ENCODE data around the gene WWOX.

Gene WWOX

DNA sequence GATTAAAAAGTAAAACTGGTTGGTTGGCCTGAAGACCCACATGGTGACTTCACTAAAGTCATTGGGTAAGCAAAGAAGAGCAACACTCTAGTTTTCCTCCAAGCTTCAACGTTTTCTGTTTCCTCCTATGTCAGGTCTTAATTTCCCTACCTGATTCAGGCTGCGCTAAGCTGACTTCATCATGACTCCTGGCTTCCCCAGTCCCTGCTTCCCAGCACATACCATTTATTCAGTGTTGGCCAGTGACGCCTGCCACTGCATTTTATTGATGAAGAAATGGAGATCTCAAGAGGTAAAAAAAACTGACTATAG lies 645.3 kb downstream of the WWOX start (continued):
- no peak for TF ChIP-seq ZC3H10 (CRISPR knock-in tag; IDR thresholded peaks at IDR 0.05)
- no peak for TF ChIP-seq SNAI2 (CRISPR knock-in tag; IDR thresholded peaks at IDR 0.05)
- no peak for TF ChIP-seq GLIS3 (CRISPR knock-in tag; IDR thresholded peaks at IDR 0.05)
- no peak for TF ChIP-seq CSDC2 (CRISPR knock-in tag; IDR thresholded peaks at IDR 0.05)
- no peak for TF ChIP-seq ISL1 (CRISPR knock-in tag; IDR thresholded peaks at IDR 0.05)
- TF ChIP-seq ARNTL (CRISPR knock-in tag; IDR thresholded peaks at IDR 0.05; ENCODE audit: borderline replicate concordance, low read depth) = no peak
- no peak for TF ChIP-seq ESRRG (CRISPR knock-in tag; IDR thresholded peaks at IDR 0.05)
- TF ChIP-seq PPARA (CRISPR knock-in tag; IDR thresholded peaks at IDR 0.05; ENCODE audit: borderline replicate concordance) = no peak
- TF ChIP-seq, protein P1, sequence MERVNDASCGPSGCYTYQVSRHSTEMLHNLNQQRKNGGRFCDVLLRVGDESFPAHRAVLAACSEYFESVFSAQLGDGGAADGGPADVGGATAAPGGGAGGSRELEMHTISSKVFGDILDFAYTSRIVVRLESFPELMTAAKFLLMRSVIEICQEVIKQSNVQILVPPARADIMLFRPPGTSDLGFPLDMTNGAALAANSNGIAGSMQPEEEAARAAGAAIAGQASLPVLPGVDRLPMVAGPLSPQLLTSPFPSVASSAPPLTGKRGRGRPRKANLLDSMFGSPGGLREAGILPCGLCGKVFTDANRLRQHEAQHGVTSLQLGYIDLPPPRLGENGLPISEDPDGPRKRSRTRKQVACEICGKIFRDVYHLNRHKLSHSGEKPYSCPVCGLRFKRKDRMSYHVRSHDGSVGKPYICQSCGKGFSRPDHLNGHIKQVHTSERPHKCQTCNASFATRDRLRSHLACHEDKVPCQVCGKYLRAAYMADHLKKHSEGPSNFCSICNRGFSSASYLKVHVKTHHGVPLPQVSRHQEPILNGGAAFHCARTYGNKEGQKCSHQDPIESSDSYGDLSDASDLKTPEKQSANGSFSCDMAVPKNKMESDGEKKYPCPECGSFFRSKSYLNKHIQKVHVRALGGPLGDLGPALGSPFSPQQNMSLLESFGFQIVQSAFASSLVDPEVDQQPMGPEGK (CRISPR knock-in tag; IDR thresholded peaks at IDR 0.05; ENCODE audit: borderline replicate concordance) = no peak
- no peak for TF ChIP-seq ZNF8 (CRISPR knock-in tag; IDR thresholded peaks at IDR 0.05)

DNA sequence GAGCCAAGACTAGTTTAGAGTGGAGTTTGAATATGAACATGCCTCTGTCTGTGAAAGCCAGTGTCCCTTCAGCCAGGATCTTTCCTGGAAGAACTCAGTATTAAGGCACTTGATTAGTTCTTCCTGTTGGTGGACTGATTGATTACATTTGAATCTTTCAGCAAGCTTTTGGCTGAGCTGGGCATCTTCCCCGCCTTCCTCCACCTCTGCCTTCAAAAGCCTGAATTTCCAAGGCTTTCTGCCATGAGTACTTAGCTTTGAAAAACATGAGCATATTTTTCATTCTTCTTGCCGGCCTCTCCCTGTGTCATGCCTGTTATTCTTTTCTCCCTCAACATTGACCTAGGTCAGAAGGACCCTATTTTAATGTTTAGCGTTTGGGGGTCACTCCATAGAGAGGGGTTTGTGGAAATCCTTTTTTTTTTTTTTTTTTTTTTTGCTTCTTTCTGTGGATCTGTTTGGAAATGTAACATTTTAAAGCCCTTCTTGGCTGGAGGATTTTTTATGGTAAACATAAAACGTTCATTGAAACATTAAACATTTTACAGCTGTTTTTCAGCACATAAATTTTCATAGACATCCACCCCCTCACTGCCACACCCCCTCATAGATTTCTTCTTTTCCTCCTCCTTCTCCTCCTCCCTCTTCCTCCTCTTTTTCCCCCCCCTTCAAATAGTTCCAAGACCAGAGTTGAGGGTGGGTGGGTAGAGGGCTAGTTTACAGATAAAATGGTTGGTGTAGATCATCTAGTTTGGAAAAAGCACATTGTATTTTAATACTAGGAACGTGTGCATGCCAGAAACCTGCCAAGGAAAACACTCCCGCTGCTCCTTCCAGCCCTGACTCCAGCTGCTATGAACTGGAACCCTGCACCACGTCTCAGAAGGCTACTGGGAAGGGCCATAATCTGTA lies 645.9 kb downstream of the WWOX start:
- TF ChIP-seq ZNF8 (CRISPR knock-in tag; IDR thresholded peaks at IDR 0.05) (no peak), TOX (CRISPR knock-in tag; IDR thresholded peaks at IDR 0.05; ENCODE audit: borderline replicate concordance) (no peak), ZNF70 (CRISPR knock-in tag; IDR thresholded peaks at IDR 0.05) (no peak), BACH2 (CRISPR knock-in tag; IDR thresholded peaks at IDR 0.05; ENCODE audit: borderline replicate concordance) (no peak), ESRRG (CRISPR knock-in tag; IDR thresholded peaks at IDR 0.05) (no peak), PPARA (CRISPR knock-in tag; IDR thresholded peaks at IDR 0.05; ENCODE audit: borderline replicate concordance) (no peak), ZFP3 (CRISPR knock-in tag; IDR thresholded peaks at IDR 0.05) (no peak)
- TF ChIP-seq, protein P2, sequence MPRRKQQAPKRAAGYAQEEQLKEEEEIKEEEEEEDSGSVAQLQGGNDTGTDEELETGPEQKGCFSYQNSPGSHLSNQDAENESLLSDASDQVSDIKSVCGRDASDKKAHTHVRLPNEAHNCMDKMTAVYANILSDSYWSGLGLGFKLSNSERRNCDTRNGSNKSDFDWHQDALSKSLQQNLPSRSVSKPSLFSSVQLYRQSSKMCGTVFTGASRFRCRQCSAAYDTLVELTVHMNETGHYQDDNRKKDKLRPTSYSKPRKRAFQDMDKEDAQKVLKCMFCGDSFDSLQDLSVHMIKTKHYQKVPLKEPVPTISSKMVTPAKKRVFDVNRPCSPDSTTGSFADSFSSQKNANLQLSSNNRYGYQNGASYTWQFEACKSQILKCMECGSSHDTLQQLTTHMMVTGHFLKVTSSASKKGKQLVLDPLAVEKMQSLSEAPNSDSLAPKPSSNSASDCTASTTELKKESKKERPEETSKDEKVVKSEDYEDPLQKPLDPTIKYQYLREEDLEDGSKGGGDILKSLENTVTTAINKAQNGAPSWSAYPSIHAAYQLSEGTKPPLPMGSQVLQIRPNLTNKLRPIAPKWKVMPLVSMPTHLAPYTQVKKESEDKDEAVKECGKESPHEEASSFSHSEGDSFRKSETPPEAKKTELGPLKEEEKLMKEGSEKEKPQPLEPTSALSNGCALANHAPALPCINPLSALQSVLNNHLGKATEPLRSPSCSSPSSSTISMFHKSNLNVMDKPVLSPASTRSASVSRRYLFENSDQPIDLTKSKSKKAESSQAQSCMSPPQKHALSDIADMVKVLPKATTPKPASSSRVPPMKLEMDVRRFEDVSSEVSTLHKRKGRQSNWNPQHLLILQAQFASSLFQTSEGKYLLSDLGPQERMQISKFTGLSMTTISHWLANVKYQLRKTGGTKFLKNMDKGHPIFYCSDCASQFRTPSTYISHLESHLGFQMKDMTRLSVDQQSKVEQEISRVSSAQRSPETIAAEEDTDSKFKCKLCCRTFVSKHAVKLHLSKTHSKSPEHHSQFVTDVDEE (CRISPR knock-in tag; IDR thresholded peaks at IDR 0.05) = no peak
- ATAC-seq = no peak

DNA sequence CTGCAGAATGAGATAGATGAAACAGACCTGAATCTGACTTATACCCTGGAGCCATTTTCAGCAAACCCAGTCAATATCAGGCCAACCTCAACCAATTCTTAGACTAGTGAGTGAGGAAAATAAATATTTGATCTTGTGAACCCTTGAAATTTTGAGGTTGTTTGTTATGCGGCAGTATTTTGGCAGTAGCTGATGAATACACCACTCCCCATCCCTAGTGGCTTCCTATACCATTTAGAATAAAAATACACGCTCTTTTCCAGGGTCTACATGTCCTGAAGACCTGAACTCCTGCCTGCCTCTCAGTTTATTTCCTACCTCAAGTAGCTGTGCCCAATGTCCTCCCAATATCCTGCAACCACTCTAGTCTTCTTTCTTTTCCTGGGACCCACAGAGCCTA lies 647.3 kb downstream of the WWOX start:
- TF ChIP-seq, protein P3, sequence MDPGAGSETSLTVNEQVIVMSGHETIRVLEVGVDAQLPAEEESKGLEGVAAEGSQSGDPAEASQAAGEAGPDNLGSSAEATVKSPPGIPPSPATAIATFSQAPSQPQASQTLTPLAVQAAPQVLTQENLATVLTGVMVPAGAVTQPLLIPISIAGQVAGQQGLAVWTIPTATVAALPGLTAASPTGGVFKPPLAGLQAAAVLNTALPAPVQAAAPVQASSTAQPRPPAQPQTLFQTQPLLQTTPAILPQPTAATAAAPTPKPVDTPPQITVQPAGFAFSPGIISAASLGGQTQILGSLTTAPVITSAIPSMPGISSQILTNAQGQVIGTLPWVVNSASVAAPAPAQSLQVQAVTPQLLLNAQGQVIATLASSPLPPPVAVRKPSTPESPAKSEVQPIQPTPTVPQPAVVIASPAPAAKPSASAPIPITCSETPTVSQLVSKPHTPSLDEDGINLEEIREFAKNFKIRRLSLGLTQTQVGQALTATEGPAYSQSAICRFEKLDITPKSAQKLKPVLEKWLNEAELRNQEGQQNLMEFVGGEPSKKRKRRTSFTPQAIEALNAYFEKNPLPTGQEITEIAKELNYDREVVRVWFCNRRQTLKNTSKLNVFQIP (CRISPR knock-in tag; IDR thresholded peaks at IDR 0.05; ENCODE audit: borderline replicate concordance, low read depth) = no peak
- TF ChIP-seq, protein P4, sequence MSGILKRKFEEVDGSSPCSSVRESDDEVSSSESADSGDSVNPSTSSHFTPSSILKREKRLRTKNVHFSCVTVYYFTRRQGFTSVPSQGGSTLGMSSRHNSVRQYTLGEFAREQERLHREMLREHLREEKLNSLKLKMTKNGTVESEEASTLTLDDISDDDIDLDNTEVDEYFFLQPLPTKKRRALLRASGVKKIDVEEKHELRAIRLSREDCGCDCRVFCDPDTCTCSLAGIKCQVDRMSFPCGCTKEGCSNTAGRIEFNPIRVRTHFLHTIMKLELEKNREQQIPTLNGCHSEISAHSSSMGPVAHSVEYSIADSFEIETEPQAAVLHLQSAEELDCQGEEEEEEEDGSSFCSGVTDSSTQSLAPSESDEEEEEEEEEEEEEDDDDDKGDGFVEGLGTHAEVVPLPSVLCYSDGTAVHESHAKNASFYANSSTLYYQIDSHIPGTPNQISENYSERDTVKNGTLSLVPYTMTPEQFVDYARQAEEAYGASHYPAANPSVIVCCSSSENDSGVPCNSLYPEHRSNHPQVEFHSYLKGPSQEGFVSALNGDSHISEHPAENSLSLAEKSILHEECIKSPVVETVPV (CRISPR knock-in tag; IDR thresholded peaks at IDR 0.05) = no peak
- no peak for TF ChIP-seq ZNF70 (CRISPR knock-in tag; IDR thresholded peaks at IDR 0.05)

DNA sequence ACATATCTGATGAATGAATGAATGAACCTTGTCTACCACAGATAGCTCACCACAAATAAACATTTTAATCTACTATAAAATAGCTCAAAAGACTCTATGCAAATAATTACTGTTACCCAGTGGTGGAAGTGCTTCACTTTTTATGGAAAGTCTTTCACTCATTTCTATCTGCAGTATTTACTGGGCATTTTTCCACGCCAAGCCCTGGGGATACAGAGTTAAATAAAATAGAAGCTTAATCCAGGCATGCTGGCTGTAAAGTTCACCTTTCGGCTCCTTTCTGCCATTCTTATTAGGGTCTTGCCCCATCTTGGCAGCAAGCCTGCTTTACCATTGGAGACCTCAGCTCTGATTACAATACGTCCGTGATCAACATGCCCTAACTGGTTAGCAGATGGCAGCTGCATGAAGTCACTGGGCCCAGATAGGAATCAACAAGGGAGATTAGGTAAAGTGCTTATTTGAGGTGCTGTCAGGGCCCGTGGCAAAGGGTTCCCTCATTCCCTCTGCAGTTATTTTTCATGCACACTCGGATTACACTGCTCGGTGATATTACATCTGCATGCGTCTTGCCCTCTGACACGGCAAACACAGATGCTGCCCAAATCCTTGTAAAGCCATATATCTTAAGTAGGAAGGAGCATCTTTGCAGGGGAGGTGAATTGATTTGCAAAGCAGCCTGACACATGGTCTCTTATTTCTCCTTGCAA lies 648.9 kb downstream of the WWOX start:
- no peak; the same call in 2 of the 3 replicates for ATAC-seq
- TF ChIP-seq, protein P2 (CRISPR knock-in tag; IDR thresholded peaks at IDR 0.05) = peak; percentile 40; the same call in 1 of the 2 replicates
- peak; percentile 82; the same call in 1 of the 2 replicates for TF ChIP-seq ZNF565 (CRISPR knock-in tag; conservative IDR thresholded peaks at IDR 0.05; ENCODE audit: low read depth)
- peak; percentile 53; the same call in 1 of the 2 replicates for TF ChIP-seq TCF4 (CRISPR knock-in tag; IDR thresholded peaks at IDR 0.05; ENCODE audit: borderline replicate concordance)
- TF ChIP-seq SNAI2 (CRISPR knock-in tag; IDR thresholded peaks at IDR 0.05) = no peak
- TF ChIP-seq, protein P3 (CRISPR knock-in tag; IDR thresholded peaks at IDR 0.05; ENCODE audit: borderline replicate concordance, low read depth) = no peak

More for the DNA sequence above, 647.3 kb downstream of the WWOX start:
- ATAC-seq = no peak

Measured in SK-N-SH treated with all-trans-retinoic acid at 6 μM for 48 hours (cell line).